ENCODE measurements around the gene FSD2.

- TF ChIP-seq CTCF (IDR thresholded peaks at IDR 0.05) (no peak), POLR2A (IDR thresholded peaks at IDR 0.05) (no peak)
Observed at GRCh38 chr15:82710208-82710555, 95.7 kb downstream of the FSD2 start.

All from esophagus squamous epithelium (tissue), 4 donors.